Transverse colon (tissue), 4 donors: ENCODE results near the gene GBF1. TPM values are rescaled to one million over a fixed set of nuclear protein-coding genes. Genes with fewer than 3 reads are reported as not detected.

Experiments used
- DNase-seq: peaks from one replicate; pipeline ENCODE4 v3.0.0-alpha.2; 2019
- H3K27ac ChIP-seq, 4 donors: fragments of 200-600 bp; sonication (generic); 2 replicates each; pipeline ENCODE4 v1.5.1; 2016 to 2018; ENCODE audit warnings: inconsistent platforms in 4 of 4
- H3K27me3 ChIP-seq: fragments of 200-600 bp; sonication (generic); 2 replicates; pipeline ENCODE4 v1.5.1; 2017; ENCODE audit warnings: inconsistent platforms
- H3K36me3 ChIP-seq, 4 donors: fragments of 200-600 bp; sonication (generic); 2 replicates each; pipeline ENCODE4 v1.5.1; 2017 to 2019; ENCODE audit warnings: inconsistent platforms in 4 of 4
- H3K4me1 ChIP-seq, 4 donors: fragments of 200-600 bp; sonication (generic); 2 replicates each; pipeline ENCODE4 v1.5.1; 2017 to 2020; ENCODE audit warnings: inconsistent platforms in 4 of 4
- H3K4me3 ChIP-seq, 4 donors: fragments of 200-600 bp; sonication (generic); 1 replicate in 1 of 4; 2 replicates in 3 of 4; pipeline versions ENCODE4 v1.5.1 to v1.6.1; 2017 to 2019; ENCODE audit warnings: inconsistent platforms in 4 of 4
- H3K9me3 ChIP-seq, 2 donors: fragments of 200-600 bp; sonication (generic); 2 replicates each; pipeline ENCODE4 v1.5.1; 2017 to 2019; ENCODE audit warnings: inconsistent platforms in 2 of 2
- EP300 ChIP-seq: sonication (generic); formaldehyde crosslinking; IDR thresholded peaks from one replicate; pipeline ENCODE4 v1.6.1; 2017; ENCODE audit warnings: antibody characterized with exemption, low read depth
- POLR2A ChIP-seq: fragments of 450-650 bp; IDR thresholded peaks from one replicate; pipeline ENCODE4 v1.6.1; 2016; ENCODE audit warnings: antibody characterized with exemption, mild to moderate bottlenecking, moderate library complexity
- POLR2AphosphoS5 ChIP-seq, 3 donors: sonication (generic); formaldehyde crosslinking; IDR thresholded peaks; one replicate each; pipeline ENCODE4 v1.6.1; 2016; ENCODE audit warnings: antibody characterized with exemption in 3 of 3
- WGBS, 2 donors: methylation state at CpG; one replicate each; pipeline ENCODE4 v1.1.5; 2018; ENCODE audit warnings: low coverage in 1 of 2; 5-methylcytosine and 5-hydroxymethylcytosine counted together
- in situ Hi-C, 4 donors: fragments of 200-750 bp; cut with MboI; loops; one replicate each; pipeline versions ENCODE4 v1.15.0 to v1.15.1; 2017; ENCODE audit warnings: low sequenced_read_pairs in 3 of 4, low pct_ligation_motif_present in 1 of 4, low pct_unique_long_range_greater_than_20kb in 1 of 4
- intact Hi-C: fragments of 100-400 bp; cut with DNase I; formaldehyde crosslinking; loops from one replicate; pipeline ENCODE4 v1.15.1; 2023; ENCODE audit warnings: low total_unique reads
- total RNA-seq, 4 donors: library from RNA; depleted of rRNA; stranded (reverse); fragments of >200 nt; gene quantifications; one replicate each; pipeline ENCODE4 v1.1.0, GENCODE V29; 2016
- TF ChIP-seq, protein P1 (sequence below), 5 experiments: fragments of 200-600 bp in 3 of 5; fragments of 450-650 bp in 2 of 5; sonication (generic) in 3 of 5; IDR thresholded peaks; 1 replicate in 2 of 5; 2 replicates in 3 of 5; pipeline ENCODE4 v1.5.1; 2016 to 2017; ENCODE audit warnings: antibody characterized with exemption in 5 of 5, inconsistent platforms in 3 of 5, mild to moderate bottlenecking in 2 of 5, moderate library complexity in 1 of 5

Gene GBF1
- total RNA-seq, 4 donors from 2014 or later: 60.5 to 97.6 (median 67.5) TPM

- peak; percentile 93 for DNase-seq
- no peak within 1 kb of the TSS for H3K27ac ChIP-seq
- in situ Hi-C loops: no loop called here
- H3K36me3 ChIP-seq: no peaks in the 10 kb centered on the region
- intact Hi-C loops: no loop called here
- TF ChIP-seq, protein P1, sequence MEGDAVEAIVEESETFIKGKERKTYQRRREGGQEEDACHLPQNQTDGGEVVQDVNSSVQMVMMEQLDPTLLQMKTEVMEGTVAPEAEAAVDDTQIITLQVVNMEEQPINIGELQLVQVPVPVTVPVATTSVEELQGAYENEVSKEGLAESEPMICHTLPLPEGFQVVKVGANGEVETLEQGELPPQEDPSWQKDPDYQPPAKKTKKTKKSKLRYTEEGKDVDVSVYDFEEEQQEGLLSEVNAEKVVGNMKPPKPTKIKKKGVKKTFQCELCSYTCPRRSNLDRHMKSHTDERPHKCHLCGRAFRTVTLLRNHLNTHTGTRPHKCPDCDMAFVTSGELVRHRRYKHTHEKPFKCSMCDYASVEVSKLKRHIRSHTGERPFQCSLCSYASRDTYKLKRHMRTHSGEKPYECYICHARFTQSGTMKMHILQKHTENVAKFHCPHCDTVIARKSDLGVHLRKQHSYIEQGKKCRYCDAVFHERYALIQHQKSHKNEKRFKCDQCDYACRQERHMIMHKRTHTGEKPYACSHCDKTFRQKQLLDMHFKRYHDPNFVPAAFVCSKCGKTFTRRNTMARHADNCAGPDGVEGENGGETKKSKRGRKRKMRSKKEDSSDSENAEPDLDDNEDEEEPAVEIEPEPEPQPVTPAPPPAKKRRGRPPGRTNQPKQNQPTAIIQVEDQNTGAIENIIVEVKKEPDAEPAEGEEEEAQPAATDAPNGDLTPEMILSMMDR (IDR thresholded peaks at IDR 0.05): no peak
- TF ChIP-seq POLR2AphosphoS5 (IDR thresholded peaks at IDR 0.05) (no peak), EP300 (no peak), POLR2A (no peak)
- H3K27me3 ChIP-seq: peaks cover 47% of the 10 kb centered on the region
- WGBS, 2 donors: 3 to 5% methylated on average over 4 to 32 of the region's 57 CpGs
- H3K4me3 ChIP-seq: peak within 1 kb of the TSS; percentile 39 to 63 (median 44)
- H3K4me1 ChIP-seq: peaks cover 13 to 34% (median 32%) of the 10 kb centered on the region in 4 donors
- H3K9me3 ChIP-seq: no peaks in the 10 kb centered on the region
Measured at GRCh38 chr10:102241444-102242117, 3.8 kb upstream of the GBF1 start, which contains the start of gene PITX3. Gene PITX3, minus strand, starts transcription at chr10:102241512. Its CDS starts 9,432 bp downstream, at chr10:102232080.

- Histone ChIP-seq H3K27ac (no peak overlapping the region), H3K36me3 (no peaks in the 10 kb centered on the region), H3K4me1 (peaks cover 13 to 40% (median 37%) of the 10 kb centered on the region in 4 donors), H3K27me3 (peaks cover 42% of the 10 kb centered on the region), H3K9me3 (no peaks in the 10 kb centered on the region), H3K4me3 (peak overlapping the region in 3 of 4 donors; percentile 39 to 63 (median 48))
- no peak for DNase-seq
- in situ Hi-C loops (no loop called here), intact Hi-C loops (no loop called here)
- 17 to 18% methylated on average over 1 to 7 of the region's 7 CpGs for WGBS, 2 donors
- no peak for TF ChIP-seq EP300
- no peak for TF ChIP-seq POLR2A
- no peak for TF ChIP-seq POLR2AphosphoS5 (IDR thresholded peaks at IDR 0.05)
- TF ChIP-seq, protein P1 (IDR thresholded peaks at IDR 0.05): no peak
Measured at GRCh38 chr10:102242118-102242485, 3.2 kb upstream of the GBF1 start.

- in situ Hi-C loops (no loop called here), intact Hi-C loops (no loop called here)
- Histone ChIP-seq H3K4me1 (peaks cover 21 to 52% (median 48%) of the 10 kb centered on the region in 4 donors), H3K4me3 (no peak overlapping the region), H3K9me3 (no peaks in the 10 kb centered on the region), H3K36me3 (no peaks in the 10 kb centered on the region), H3K27me3 (peaks cover 34% of the 10 kb centered on the region), H3K27ac (no peak overlapping the region)
- 82 to 91% methylated on average over 2 of the region's 2 CpGs for WGBS, 2 donors
- no peak for DNase-seq
- TF ChIP-seq POLR2A (no peak), POLR2AphosphoS5 (IDR thresholded peaks at IDR 0.05) (no peak), EP300 (no peak)
- TF ChIP-seq, protein P1 (IDR thresholded peaks at IDR 0.05): no peak
Measured at GRCh38 chr10:102243309-102243708, 2.0 kb upstream of the GBF1 start.

GRCh38 chr10:102245932-102246251 is 560 bp downstream of the GBF1 start:
- Histone ChIP-seq H3K27ac (peak overlapping the region; percentile 92 to 98 (median 94)), H3K36me3 (no peaks in the 10 kb centered on the region), H3K4me3 (peak overlapping the region; percentile 70 to 95 (median 86)), H3K27me3 (peaks cover 10% of the 10 kb centered on the region), H3K9me3 (no peaks in the 10 kb centered on the region), H3K4me1 (peaks cover 22 to 70% (median 51%) of the 10 kb centered on the region in 4 donors)
- intact Hi-C loops: no loop called here
- DNase-seq: no peak
- WGBS, 2 donors: 0 to 1% methylated on average over 4 of the region's 4 CpGs
- in situ Hi-C loops: no loop called here
- TF ChIP-seq, protein P1 (IDR thresholded peaks at IDR 0.05): no peak
- no peak for TF ChIP-seq POLR2AphosphoS5 (IDR thresholded peaks at IDR 0.05)
- no peak for TF ChIP-seq EP300
- TF ChIP-seq POLR2A: no peak
